ENCODE data around the gene PLCB3. TPM values are rescaled to one million over a fixed set of nuclear protein-coding genes. Genes with fewer than 3 reads are reported as not detected.

The PLCB3 gene
- total RNA-seq, 1 experiment from 2014 or later, result 40.6 TPM

- Mint-ChIP-seq H3K27ac (ENCODE audit: unreplicated experiment) (no peak overlapping the region), H3K4me1 (ENCODE audit: low read depth, unreplicated experiment) (no peaks in the 10 kb centered on the region), H3K4me3 (ENCODE audit: unreplicated experiment) (peak overlapping the region; percentile 83), H3K27me3 (ENCODE audit: insufficient read depth, unreplicated experiment) (no peaks in the 10 kb centered on the region), H3K9me3 (ENCODE audit: unreplicated experiment) (no peaks in the 10 kb centered on the region), H3K36me3 (ENCODE audit: insufficient read depth, unreplicated experiment) (peaks cover 24% of the 10 kb centered on the region)
- no peaks in the 10 kb centered on the region for H3K27me3 ChIP-seq (replicated peaks; ENCODE audit: control insufficient read depth, insufficient read depth, low read length)
- ChIA-PET CTCF (interaction anchor here (0.5 kb wide), 1 partner anchor 16 kb away, joined by 7 read pairs; no protein-coding TSS in a partner anchor), POLR2A (interaction anchor here (1.0 kb wide), 1 partner anchor 16 kb away, joined by 4 read pairs; no protein-coding TSS in a partner anchor)
- no TSS peak for BruUV-seq (replicated peaks)
- H3K4me3 ChIP-seq (ENCODE audit: low read depth, low read length), result peak overlapping the region; percentile 81
- peaks cover 36% of the 10 kb centered on the region for H3K4me1 ChIP-seq
- H3K9me3 ChIP-seq, result no peaks in the 10 kb centered on the region
- DNase-seq, result no peak
- peaks cover 2% of the 10 kb centered on the region; the same call in 1 of the 2 replicates for H3K36me3 ChIP-seq (ENCODE audit: control insufficient read depth, insufficient read depth, low read length)
- TF ChIP-seq CTCF (IDR thresholded peaks at IDR 0.05; ENCODE audit: insufficient read depth in 1 of 2, low read depth in 1 of 2, low read length in 1 of 2, severe bottlenecking in 1 of 2, unreplicated experiment in 1 of 2), result no peak
- intact Hi-C loops (cut with micrococcal nuclease; ENCODE audit: unreplicated experiment), result no loop called here
Observed at GRCh38 chr11:64229090-64229743, 22.1 kb upstream of the PLCB3 start.

- peaks cover 2% of the 10 kb centered on the region; the same call in 1 of the 2 replicates for H3K36me3 ChIP-seq (ENCODE audit: control insufficient read depth, insufficient read depth, low read length)
- no peaks in the 10 kb centered on the region for H3K27me3 Mint-ChIP-seq (ENCODE audit: insufficient read depth, unreplicated experiment)
- TF ChIP-seq CTCF (IDR thresholded peaks at IDR 0.05; ENCODE audit: insufficient read depth in 1 of 2, low read depth in 1 of 2, low read length in 1 of 2, severe bottlenecking in 1 of 2, unreplicated experiment in 1 of 2), result no peak
- no peaks in the 10 kb centered on the region for H3K27me3 ChIP-seq (replicated peaks; ENCODE audit: control insufficient read depth, insufficient read depth, low read length)
- H3K4me3 Mint-ChIP-seq (ENCODE audit: unreplicated experiment), result peak overlapping the region; percentile 83
- no peak for DNase-seq
- H3K9me3 Mint-ChIP-seq (ENCODE audit: unreplicated experiment), result no peaks in the 10 kb centered on the region
- no peaks in the 10 kb centered on the region for H3K4me1 Mint-ChIP-seq (ENCODE audit: low read depth, unreplicated experiment)
- peaks cover 36% of the 10 kb centered on the region for H3K4me1 ChIP-seq
- no peaks in the 10 kb centered on the region for H3K9me3 ChIP-seq
- BruUV-seq (replicated peaks), result TSS peak; percentile 21
- CTCF ChIA-PET, result no interaction called here
- intact Hi-C loops (cut with micrococcal nuclease; ENCODE audit: unreplicated experiment), result no loop called here
- peak overlapping the region; percentile 81 for H3K4me3 ChIP-seq (ENCODE audit: low read depth, low read length)
- peaks cover 24% of the 10 kb centered on the region for H3K36me3 Mint-ChIP-seq (ENCODE audit: insufficient read depth, unreplicated experiment)
- POLR2A ChIA-PET, result interaction anchor here (1.0 kb wide), 1 partner anchor 16 kb away, joined by 4 read pairs; no protein-coding TSS in a partner anchor
- H3K27ac Mint-ChIP-seq (ENCODE audit: unreplicated experiment), result peak overlapping the region; percentile 67
Observed at GRCh38 chr11:64229744-64230170, 21.6 kb upstream of the PLCB3 start.

- peak within 1 kb of the TSS; percentile 83 for H3K4me3 Mint-ChIP-seq (ENCODE audit: unreplicated experiment)
- peak; percentile 94 to 96 for DNase-seq
- H3K4me1 Mint-ChIP-seq (ENCODE audit: low read depth, unreplicated experiment), result no peaks in the 10 kb centered on the region
- H3K27me3 Mint-ChIP-seq (ENCODE audit: insufficient read depth, unreplicated experiment), result no peaks in the 10 kb centered on the region
- H3K27me3 ChIP-seq (replicated peaks; ENCODE audit: control insufficient read depth, insufficient read depth, low read length), result no peaks in the 10 kb centered on the region
- no peaks in the 10 kb centered on the region for H3K9me3 Mint-ChIP-seq (ENCODE audit: unreplicated experiment)
- peak within 1 kb of the TSS; percentile 81 for H3K4me3 ChIP-seq (ENCODE audit: low read depth, low read length)
- peaks cover 2% of the 10 kb centered on the region; the same call in 1 of the 2 replicates for H3K36me3 ChIP-seq (ENCODE audit: control insufficient read depth, insufficient read depth, low read length)
- ChIA-PET CTCF (no interaction called here), POLR2A (interaction anchor here (1.0 to 1.3 kb wide), 2 partner anchors 11 to 15 kb away, joined by 4 to 5 read pairs; no protein-coding TSS in a partner anchor)
- H3K9me3 ChIP-seq, result no peaks in the 10 kb centered on the region
- intact Hi-C loops (cut with micrococcal nuclease; ENCODE audit: unreplicated experiment), result no loop called here
- H3K4me1 ChIP-seq, result peaks cover 33% of the 10 kb centered on the region
- peak within 1 kb of the TSS; percentile 67 for H3K27ac Mint-ChIP-seq (ENCODE audit: unreplicated experiment)
- TF ChIP-seq CTCF (IDR thresholded peaks at IDR 0.05; ENCODE audit: insufficient read depth in 1 of 2, low read depth in 1 of 2, low read length in 1 of 2, severe bottlenecking in 1 of 2, unreplicated experiment in 1 of 2), result no peak
- no TSS peak for BruUV-seq (replicated peaks)
- peaks cover 28% of the 10 kb centered on the region for H3K36me3 Mint-ChIP-seq (ENCODE audit: insufficient read depth, unreplicated experiment)
Observed at GRCh38 chr11:64230171-64230984, 21.0 kb upstream of the PLCB3 start, which contains the start of gene DNAJC4. Gene DNAJC4, plus strand, starts transcription at chr11:64230548. Its CDS starts 307 bp downstream, at chr11:64230855.
